B cell (primary cell): ENCODE results near the gene GBA2. TPM values are rescaled to one million over a fixed set of nuclear protein-coding genes. Genes with fewer than 3 reads are reported as not detected.

Experiments used
- ATAC-seq: fragments of 200-7000 bp; cut with Tn5 transposase; one replicate; pipeline ENCODE4 v1.10.0; 2021; ENCODE audit warnings: low read depth, mild to moderate bottlenecking, moderate number of reproducible peaks, moderate library complexity
- CTCF ChIA-PET: fragments of 350-600 bp; sonication (Branson Sonifier 250); formaldehyde crosslinking; loops from one replicate; lab custom pipeline; 2021; ENCODE audit warnings: antibody characterized with exemption, inconsistent platforms; lab: Charles Lee
- POLR2A ChIA-PET: fragments of 350-600 bp; sonication (Branson Sonifier 250); formaldehyde crosslinking; loops from one replicate; lab custom pipeline; 2021; ENCODE audit warnings: antibody characterized with exemption; lab: Charles Lee
- DNase-seq: peaks from one replicate; pipeline ENCODE4 v3.0.0; 2013
- H2AFZ ChIP-seq: 2 replicates; pipeline ENCODE4 v1.6.1; 2012; ENCODE audit warnings: mild to moderate bottlenecking, low read depth, low read length; ENCODE audit not compliant: insufficient read depth, poor library complexity, severe bottlenecking
- H3K27ac ChIP-seq, 2 donors: 1 replicate in 1 of 2; 2 replicates in 1 of 2; pipeline ENCODE4 v1.5.1; 2012 to 2013; ENCODE audit warnings: low read length in 2 of 2, mild to moderate bottlenecking in 2 of 2, moderate library complexity in 1 of 2
- H3K27me3 ChIP-seq, 4 experiments: fragments of 200-600 bp in 1 of 4; sonication (generic) in 1 of 4; replicated peaks in 1 of 4; 1 replicate in 2 of 4; 2 replicates in 2 of 4; pipeline versions ENCODE4 v1.6.1 to v1.7.0; 2013 to 2016; ENCODE audit warnings: low read length in 3 of 4, mild to moderate bottlenecking in 2 of 4, mixed read lengths in 1 of 4, moderate library complexity in 1 of 4; ENCODE audit not compliant: insufficient read depth in 4 of 4, control insufficient read depth in 3 of 4; ENCODE audit errors: control extremely low read depth in 1 of 4
- H3K36me3 ChIP-seq, 2 experiments: replicated peaks in 1 of 2; 1 replicate in 1 of 2; 2 replicates in 1 of 2; pipeline versions ENCODE4 v1.6.1 to v1.7.1; 2013; ENCODE audit warnings: low read length in 1 of 2; ENCODE audit not compliant: insufficient read depth in 2 of 2, control insufficient read depth in 1 of 2; ENCODE audit errors: control extremely low read depth in 1 of 2, extremely low read depth in 1 of 2
- H3K4me1 ChIP-seq, 2 donors: fragments of 200-600 bp in 1 of 2; sonication (generic) in 1 of 2; 1 replicate in 1 of 2; 2 replicates in 1 of 2; pipeline versions ENCODE4 v1.5.1 to v1.6.1; 2013 to 2017; ENCODE audit warnings: low read length in 2 of 2; ENCODE audit not compliant: control insufficient read depth in 2 of 2, insufficient read depth in 2 of 2
- H3K4me2 ChIP-seq: replicated peaks from 2 replicates; pipeline ENCODE3; 2012; ENCODE audit warnings: mild to moderate bottlenecking, low read depth, low read length; ENCODE audit not compliant: poor library complexity, severe bottlenecking
- H3K4me3 ChIP-seq, 5 experiments: fragments of 200-600 bp in 1 of 5; sonication (generic) in 1 of 5; 1 replicate in 3 of 5; 2 replicates in 2 of 5; pipeline versions ENCODE4 v1.5.1 to v1.7.0; 2011 to 2016; ENCODE audit warnings: low read length in 4 of 5, mild to moderate bottlenecking in 4 of 5, low read depth in 2 of 5, control low read depth in 1 of 5, moderate library complexity in 1 of 5; ENCODE audit not compliant: insufficient read depth in 1 of 5; ENCODE audit errors: control extremely low read depth in 1 of 5, extremely low read depth in 1 of 5
- H3K79me2 ChIP-seq: fragments of 200-600 bp; sonication (generic); one replicate; pipeline ENCODE4 v1.6.0; 2016; ENCODE audit warnings: low read length; ENCODE audit not compliant: control insufficient read depth, insufficient read depth
- H3K9ac ChIP-seq: fragments of 200-600 bp; sonication (generic); 2 replicates; pipeline ENCODE4 v1.6.1; 2017; ENCODE audit warnings: mild to moderate bottlenecking, low read length, moderate library complexity
- H3K9me3 ChIP-seq, 3 donors: one replicate each; pipeline versions ENCODE4 v1.6.1 to v1.7.1; 2013; ENCODE audit warnings: low read length in 2 of 3; ENCODE audit not compliant: control insufficient read depth in 2 of 3, insufficient read depth in 1 of 3; ENCODE audit errors: control extremely low read depth in 1 of 3
- H4K20me1 ChIP-seq: 2 replicates; pipeline ENCODE4 v1.6.0; 2012; ENCODE audit warnings: mild to moderate bottlenecking, low read length; ENCODE audit not compliant: insufficient read depth, control insufficient read depth, poor library complexity, severe bottlenecking
- H3K27ac Mint-ChIP-seq: one replicate; pipeline ENCODE4 v1.8.0; 2021; ENCODE audit warnings: mixed read lengths
- H3K27me3 Mint-ChIP-seq: one replicate; pipeline ENCODE4 v1.8.0; 2021; ENCODE audit warnings: mixed read lengths
- H3K4me1 Mint-ChIP-seq: one replicate; pipeline ENCODE4 v1.8.0; 2021; ENCODE audit warnings: mixed read lengths
- H3K4me3 Mint-ChIP-seq: one replicate; pipeline ENCODE4 v1.8.0; 2021; ENCODE audit warnings: mixed read lengths
- H3K9me3 Mint-ChIP-seq: one replicate; pipeline ENCODE4 v1.8.0; 2022; ENCODE audit warnings: mixed read lengths; ENCODE audit not compliant: insufficient read depth
- CTCF ChIP-seq: fragments of 200-600 bp; IDR thresholded peaks from one replicate; pipeline ENCODE4 v1.8.0; 2022; ENCODE audit warnings: antibody characterized with exemption, mild to moderate bottlenecking
- EZH2 ChIP-seq: IDR thresholded peaks from 2 replicates; pipeline ENCODE4 v1.6.1; 2012; ENCODE audit warnings: borderline replicate concordance, low read depth, mild to moderate bottlenecking, moderate library complexity, low read length; ENCODE audit not compliant: insufficient read depth, poor library complexity, severe bottlenecking
- WGBS: methylation state at CpG from one replicate; pipeline ENCODE4 v1.1.5; 2013; ENCODE audit warnings: missing lambda C conversion rate; ENCODE audit not compliant: insufficient coverage; 5-methylcytosine and 5-hydroxymethylcytosine counted together
- intact Hi-C: fragments of 100-400 bp; cut with micrococcal nuclease; formaldehyde crosslinking; loops from one replicate; pipeline ENCODE4 v1.10.0; 2022
- polyA plus RNA-seq: library from polyadenylated mRNA; depleted of rRNA; stranded (reverse); fragments of >200 nt; gene quantifications from 2 replicates; pipeline ENCODE4 v1.2.3, GENCODE V29; 2012
- total RNA-seq, 2 donors: library from RNA; stranded (reverse); fragments of 120-200 nt in 1 of 2; gene quantifications; 1 replicate in 1 of 2; 2 replicates in 1 of 2; pipeline versions ENCODE4 v1.2.3 to v1.2.4, GENCODE V29; 2013 to 2022

The GBA2 gene
- total and polyA plus RNA-seq, 2 donors (not counting 1 experiment from before 2014, with no cell fraction given), result 114 to 137 TPM

DNA sequence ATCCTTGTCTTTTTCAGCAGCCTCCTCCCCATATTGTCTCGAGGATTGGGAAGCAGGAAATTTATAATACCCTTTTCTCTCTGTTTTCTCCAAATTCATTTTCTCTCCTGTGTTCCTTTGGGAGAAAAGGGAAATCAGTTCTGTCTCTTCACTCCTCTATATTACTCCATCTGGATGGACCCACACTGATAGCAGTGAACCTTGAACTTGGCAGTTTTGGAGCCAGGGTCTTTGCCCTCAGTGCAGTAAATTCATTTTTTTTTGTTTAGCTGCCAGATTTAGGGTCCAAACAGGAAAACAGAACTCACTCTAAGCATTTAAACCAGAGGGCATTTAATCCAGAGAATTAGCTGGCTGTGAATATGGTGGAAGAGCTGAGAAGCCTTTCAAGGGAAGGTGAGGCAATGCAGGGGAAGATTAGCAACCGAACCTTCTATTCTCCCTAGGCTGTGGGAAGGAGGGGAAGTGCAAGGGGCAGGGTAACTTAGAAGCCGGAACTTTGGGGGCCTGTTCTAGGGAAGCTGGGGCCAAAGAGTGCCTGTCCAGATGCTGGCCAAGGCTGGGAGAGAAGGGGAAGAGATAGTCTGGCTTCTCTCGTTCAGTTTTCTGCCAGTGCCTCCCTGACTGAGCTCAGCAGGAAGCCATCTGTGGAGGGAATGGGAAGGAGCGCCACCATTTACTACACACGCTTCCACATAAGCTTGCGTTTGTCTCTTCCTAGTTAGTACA lies 26.0 kb upstream of the GBA2 start:
- 28% methylated on average over 2 of the region's 7 CpGs for WGBS
- CTCF ChIA-PET, result interaction anchor here (0.6 to 2.3 kb wide), 9 partner anchors 8 to 107 kb away, joined by 3 to 15 read pairs (median 4); no protein-coding TSS in a partner anchor
- Mint-ChIP-seq H3K27ac (peak overlapping the region; percentile 85), H3K27me3 (no peaks in the 10 kb centered on the region), H3K9me3 (no peaks in the 10 kb centered on the region), H3K4me3 (peak overlapping the region; percentile 16), H3K4me1 (peaks cover 15% of the 10 kb centered on the region)
- ATAC-seq (no peak), DNase-seq (no peak)
- Histone ChIP-seq H3K9ac (no peak overlapping the region), H3K9me3 (no peaks in the 10 kb centered on the region), H3K4me2 (no peak overlapping the region), H2AFZ (no peak overlapping the region), H3K36me3 (peaks cover 0 to 8% of the 10 kb centered on the region in 2 experiments), H4K20me1 (peaks cover 14% of the 10 kb centered on the region), H3K27ac (peak overlapping the region in 1 of 2 donors; percentile 11), H3K4me3 (no peak overlapping the region), H3K4me1 (peaks cover 6 to 15% of the 10 kb centered on the region in 2 donors), H3K79me2 (peaks cover 22% of the 10 kb centered on the region), H3K27me3 (no peaks in the 10 kb centered on the region)
- TF ChIP-seq CTCF (no peak), EZH2 (no peak)
- POLR2A ChIA-PET, result interaction anchor here (1.0 kb wide), 1 partner anchor 18 kb away, joined by 3 read pairs; no protein-coding TSS in a partner anchor
- intact Hi-C loops, result no loop called here

GRCh38 chr9:35771943-35772342 lies 22.9 kb upstream of the GBA2 start:
- Histone ChIP-seq H2AFZ (no peak overlapping the region), H3K9me3 (no peaks in the 10 kb centered on the region), H3K27ac (no peak overlapping the region), H3K4me1 (peaks cover 6 to 15% of the 10 kb centered on the region in 2 donors), H3K27me3 (no peaks in the 10 kb centered on the region), H3K4me2 (no peak overlapping the region), H4K20me1 (peaks cover 44% of the 10 kb centered on the region), H3K9ac (no peak overlapping the region), H3K36me3 (peaks cover 2 to 17% of the 10 kb centered on the region in 2 experiments), H3K79me2 (peaks cover 53% of the 10 kb centered on the region), H3K4me3 (no peak overlapping the region)
- no peaks in the 10 kb centered on the region for H3K27me3 Mint-ChIP-seq
- no peak overlapping the region for H3K4me3 Mint-ChIP-seq
- DNase-seq, result no peak
- 100% methylated on average over 2 of the region's 3 CpGs for WGBS
- H3K9me3 Mint-ChIP-seq, result no peaks in the 10 kb centered on the region
- CTCF ChIA-PET, result interaction anchor here (1.3 to 3.8 kb wide), 3 partner anchors 16 to 42 kb away, joined by 4 to 22 read pairs (median 8); no protein-coding TSS in a partner anchor
- ATAC-seq, result no peak
- TF ChIP-seq CTCF (no peak), EZH2 (no peak)
- H3K4me1 Mint-ChIP-seq, result peaks cover 15% of the 10 kb centered on the region
- POLR2A ChIA-PET, result no interaction called here
- no peak overlapping the region for H3K27ac Mint-ChIP-seq
- intact Hi-C loops, result no loop called here
